K562 (cell line): Measurements from ENCODE around the gene LYSMD1. TPM values are rescaled to one million over a fixed set of nuclear protein-coding genes. Genes with fewer than 3 reads are reported as not detected.

Experiments used
- ATAC-seq: fragments of 200-7000 bp; cut with Tn5 transposase; 3 replicates; pipeline ENCODE4 v1.9.1; 2020; ENCODE audit warnings: moderate library complexity
- BruUV-seq: library from RNA; stranded (reverse); fragments of 400-500 nt; replicated peaks from 2 replicates; lab custom pipeline; 2021; lab: Mats Ljungman, UMichigan
- CTCF ChIA-PET: fragments of 300-600 bp; formaldehyde crosslinking; extraction: SDS; loops from one replicate; lab custom pipeline; 2021; ENCODE audit warnings: low intra/inter-chr PET ratio; lab: Yijun Ruan, JAX
- POLR2A ChIA-PET: fragments of 300-600, 350-650 bp; sonication (Branson Sonifier 250); formaldehyde crosslinking; extraction: SDS; loops from one replicate; lab custom pipeline; 2021; ENCODE audit warnings: antibody characterized with exemption, inconsistent platforms; lab: Yijun Ruan, JAX
- DNase-seq, 4 experiments: peaks; one replicate each; pipeline versions ENCODE4 v3.0.0 to v3.0.0-alpha.2; 2011 to 2018; ENCODE audit warnings: low spot score in 3 of 4, mixed read lengths in 3 of 4; ENCODE audit errors: extremely low read depth in 1 of 4
- FAIRE-seq: peaks from 2 replicates; lab custom pipeline; 2011; peaks lifted over from hg19 to GRCh38; lab: Jason Lieb, UNC
- H2AFZ ChIP-seq: 2 replicates; pipeline ENCODE4 v1.6.0; 2011; ENCODE audit warnings: low read depth, low read length, control low read depth, inconsistent platforms
- H3K27ac ChIP-seq: fragments of 200-600 bp; 3 replicates; pipeline ENCODE4 v1.8.0; 2011; ENCODE audit warnings: low read depth, mild to moderate bottlenecking, control low read depth, inconsistent platforms, low read length, moderate library complexity, mixed read lengths; ENCODE audit errors: extremely low read depth
- H3K27me3 ChIP-seq, 2 experiments: fragments of 300-600 bp in 1 of 2; 2 replicates in 1 of 2; 3 replicates in 1 of 2; pipeline versions ENCODE4 v1.6.0 to v1.8.0; 2011; ENCODE audit warnings: inconsistent platforms in 2 of 2, low read length in 2 of 2, mild to moderate bottlenecking in 1 of 2, mixed read lengths in 1 of 2, moderate library complexity in 1 of 2; ENCODE audit not compliant: control insufficient read depth in 2 of 2, insufficient read depth in 2 of 2
- H3K36me3 ChIP-seq: fragments of 300-600 bp; 3 replicates; pipeline ENCODE4 v1.8.0; 2011; ENCODE audit warnings: mild to moderate bottlenecking, low read length, inconsistent platforms; ENCODE audit not compliant: control insufficient read depth, insufficient read depth
- H3K4me1 ChIP-seq, 2 experiments: fragments of 200-600 bp in 1 of 2; replicated peaks in 1 of 2; 2 replicates in 1 of 2; 3 replicates in 1 of 2; pipeline versions ENCODE4 v1.5.1 to v1.8.0; 2011; ENCODE audit warnings: inconsistent platforms in 2 of 2, low read length in 2 of 2, mild to moderate bottlenecking in 1 of 2, mixed read lengths in 1 of 2, moderate library complexity in 1 of 2; ENCODE audit not compliant: control insufficient read depth in 2 of 2, insufficient read depth in 2 of 2
- H3K4me2 ChIP-seq: 2 replicates; pipeline ENCODE4 v1.6.1; 2011; ENCODE audit warnings: low read length, control low read depth, inconsistent platforms, mixed read lengths; ENCODE audit not compliant: insufficient read depth
- H3K4me3 ChIP-seq: fragments of 200-600 bp; sonication (generic), shearing (Covaris generic); 2 replicates; pipeline ENCODE4 v1.5.1; 2016; ENCODE audit warnings: control low read depth, inconsistent platforms
- H3K79me2 ChIP-seq: fragments of 200-600 bp; 3 replicates; pipeline ENCODE4 v1.8.0; 2011; ENCODE audit warnings: low read length, inconsistent platforms; ENCODE audit not compliant: control insufficient read depth, insufficient read depth
- H3K9ac ChIP-seq, 2 experiments: 2 replicates each; pipeline versions ENCODE4 v1.6.0 to v1.6.1; 2011; ENCODE audit warnings: low read depth in 2 of 2, low read length in 2 of 2, control low read depth in 1 of 2, inconsistent platforms in 1 of 2, mild to moderate bottlenecking in 1 of 2, mixed read lengths in 1 of 2; ENCODE audit not compliant: insufficient read depth in 1 of 2
- H3K9me1 ChIP-seq: one replicate; pipeline ENCODE4 v1.6.0; 2011; ENCODE audit warnings: inconsistent platforms, mild to moderate bottlenecking, low read length, moderate library complexity; ENCODE audit not compliant: control insufficient read depth, insufficient read depth
- H3K9me3 ChIP-seq: replicated peaks from 2 replicates; pipeline ENCODE4 v1.5.1; 2011; ENCODE audit warnings: low read depth, low read length, inconsistent platforms; ENCODE audit not compliant: control insufficient read depth, insufficient read depth
- H4K20me1 ChIP-seq: replicated peaks from 2 replicates; pipeline ENCODE4 v1.6.1; 2011; ENCODE audit warnings: low read length, inconsistent platforms, mixed read lengths; ENCODE audit not compliant: control insufficient read depth, insufficient read depth
- ATF3 ChIP-seq, 2 experiments: fragments of 450-650 bp in 1 of 2; sonication (generic) in 1 of 2; formaldehyde crosslinking in 1 of 2; IDR thresholded peaks in 1 of 2; conservative IDR thresholded peaks in 1 of 2; 2 replicates each; pipeline versions ENCODE4 v1.6.1 to v1.8.1; 2016 to 2023; ENCODE audit warnings: mild to moderate bottlenecking in 2 of 2, moderate library complexity in 2 of 2, inconsistent platforms in 1 of 2, missing genetic modification reagents in 1 of 2
- CEBPG ChIP-seq, 3 experiments: fragments of 200-800 bp in 1 of 3; sonication (Bioruptor generic) in 1 of 3; sonication (generic) in 1 of 3; formaldehyde crosslinking in 1 of 3; IDR thresholded peaks in 2 of 3; conservative IDR thresholded peaks in 1 of 3; 2 replicates each; pipeline versions ENCODE4 v1.6.1 to v1.8.0; 2016 to 2022; ENCODE audit warnings: missing compliant biosample characterization in 2 of 3, missing genetic modification characterization in 2 of 3, mild to moderate bottlenecking in 1 of 3, missing genetic modification reagents in 1 of 3
- HLTF ChIP-seq: fragments of 450-650 bp; IDR thresholded peaks from 2 replicates; pipeline ENCODE4 v1.6.1; 2016
- NRF1 ChIP-seq, 2 experiments: fragments of 450-650 bp; IDR thresholded peaks in 1 of 2; conservative IDR thresholded peaks in 1 of 2; 2 replicates each; pipeline ENCODE4 v1.6.1; 2014; ENCODE audit warnings: mild to moderate bottlenecking in 2 of 2
- RNF219 ChIP-seq: fragments of 250-450 bp; sonication (Bioruptor Pico); IDR thresholded peaks from 2 replicates; pipeline ENCODE4 v1.5.0; 2022; ENCODE audit warnings: mild to moderate bottlenecking
- ZBTB43 ChIP-seq: sonication (generic); formaldehyde crosslinking; IDR thresholded peaks from 2 replicates; pipeline ENCODE4 v1.8.0; 2023; ENCODE audit warnings: mild to moderate bottlenecking, missing genetic modification reagents
- ZNF146 ChIP-seq: IDR thresholded peaks from one replicate; pipeline ENCODE4 v1.6.1; 2018; ENCODE audit warnings: missing compliant biosample characterization; ENCODE audit not compliant: unreplicated experiment
- WGBS: fragments of 100-300 bp; shearing (Covaris generic); methylation state at CpG from one replicate; pipeline ENCODE4 v1.1.6; 2016; ENCODE audit warnings: low coverage, mixed read lengths; ENCODE audit not compliant: insufficient coverage; ENCODE audit errors: missing lambda C conversion rate; 5-methylcytosine and 5-hydroxymethylcytosine counted together
- in situ Hi-C: fragments of 300-500 bp; cut with MboI; formaldehyde crosslinking; loops from 4 replicates; pipeline ENCODE4 v1.15.0; 2018; ENCODE audit warnings: inconsistent platforms, mixed read lengths
- intact Hi-C: fragments of 100-400 bp; cut with micrococcal nuclease; formaldehyde crosslinking; loops from 2 replicates; pipeline ENCODE4 v1.14.2; 2022
- polyA plus RNA-seq, 8 experiments: library from polyadenylated mRNA; depleted of rRNA in 4 of 8; stranded (reverse) in 5 of 8; unstranded in 3 of 8; fragments of >200 nt; fragmentation: Nextera tagmentation in 2 of 8; fragmentation: Illumina TruSeq in 1 of 8; extraction: Ambion mirVana in 2 of 8; extraction: Trizol in 1 of 8; gene quantifications; 2 replicates each; pipeline versions ENCODE4 v1.2.1 to v1.2.3, GENCODE V29; 2011 to 2014; ENCODE audit warnings: inconsistent platforms in 1 of 8, missing spikeins in 1 of 8
- total RNA-seq, 7 experiments: library from RNA; depleted of rRNA in 6 of 7; stranded (reverse); fragments of >200 nt in 6 of 7; fragmentation: Illumina TruSeq in 2 of 7; extraction: Trizol in 2 of 7; gene quantifications; 2 replicates each; pipeline versions ENCODE4 v1.2.1 to v1.2.3, GENCODE V29; 2011 to 2021; ENCODE audit warnings: low replicate concordance in 1 of 7
- TF ChIP-seq, protein P1 (sequence below): fragments of 450-650 bp; IDR thresholded peaks from 2 replicates; pipeline ENCODE4 v1.7.0; 2016; ENCODE audit warnings: borderline replicate concordance

Gene LYSMD1
- total and polyA plus RNA-seq, 9 of the 15 experiments (the other 6 are each of a cell fraction or from before 2014, with no cell fraction given), result 2.2 to 9.4 (median 6.0) TPM

GRCh38 chr1:151176514-151177045 lies 10.9 kb upstream of the LYSMD1 start:
- Histone ChIP-seq H3K27me3 (no peaks in the 10 kb centered on the region), H3K4me1 (no peaks in the 10 kb centered on the region; a peak in 1 of 5 replicates), H3K27ac (no peak overlapping the region), H3K36me3 (peaks cover 61% of the 10 kb centered on the region; the same call in 2 of the 3 replicates), H4K20me1 (no peaks in the 10 kb centered on the region), H2AFZ (no peak overlapping the region), H3K9ac (0 out of 4 replicates have a peak overlapping the region, but pooled peaks of 1 of the 2 experiments have one; percentile 21), H3K4me2 (no peak overlapping the region), H3K9me3 (no peaks in the 10 kb centered on the region), H3K79me2 (no peaks in the 10 kb centered on the region), H3K4me3 (no peak overlapping the region), H3K9me1 (no peaks in the 10 kb centered on the region)
- ATAC-seq, result no peak
- CTCF ChIA-PET, result no interaction called here
- DNase-seq, result no peak
- no peak for FAIRE-seq
- in situ Hi-C loops, result no loop called here
- TSS peak; percentile 49 for BruUV-seq
- TF ChIP-seq ATF3 (IDR thresholded peaks at IDR 0.05) (peak; percentile 45; the same call in 1 of the 2 replicates), ATF3 (CRISPR knock-in tag; conservative IDR thresholded peaks at IDR 0.05) (no peak), CEBPG (CRISPR knock-in tag; IDR thresholded peaks at IDR 0.05) (no peak), CEBPG (tag; conservative IDR thresholded peaks at IDR 0.05 in 1 of 2, IDR thresholded peaks at IDR 0.05 in 1 of 2) (peak in 1 of 2 experiments; percentile 15; a peak in 1 of 4 replicates), ZNF146 (no peak), NRF1 (conservative IDR thresholded peaks at IDR 0.05 in 1 of 2, IDR thresholded peaks at IDR 0.05 in 1 of 2) (no peak), ZBTB43 (no peak), HLTF (no peak), RNF219 (CRISPR knock-in tag) (no peak)
- TF ChIP-seq, protein P1, sequence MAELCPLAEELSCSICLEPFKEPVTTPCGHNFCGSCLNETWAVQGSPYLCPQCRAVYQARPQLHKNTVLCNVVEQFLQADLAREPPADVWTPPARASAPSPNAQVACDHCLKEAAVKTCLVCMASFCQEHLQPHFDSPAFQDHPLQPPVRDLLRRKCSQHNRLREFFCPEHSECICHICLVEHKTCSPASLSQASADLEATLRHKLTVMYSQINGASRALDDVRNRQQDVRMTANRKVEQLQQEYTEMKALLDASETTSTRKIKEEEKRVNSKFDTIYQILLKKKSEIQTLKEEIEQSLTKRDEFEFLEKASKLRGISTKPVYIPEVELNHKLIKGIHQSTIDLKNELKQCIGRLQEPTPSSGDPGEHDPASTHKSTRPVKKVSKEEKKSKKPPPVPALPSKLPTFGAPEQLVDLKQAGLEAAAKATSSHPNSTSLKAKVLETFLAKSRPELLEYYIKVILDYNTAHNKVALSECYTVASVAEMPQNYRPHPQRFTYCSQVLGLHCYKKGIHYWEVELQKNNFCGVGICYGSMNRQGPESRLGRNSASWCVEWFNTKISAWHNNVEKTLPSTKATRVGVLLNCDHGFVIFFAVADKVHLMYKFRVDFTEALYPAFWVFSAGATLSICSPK, result no peak
- intact Hi-C loops, result no loop called here
- POLR2A ChIA-PET, result interaction anchor here (1.5 to 1.8 kb wide), 2 partner anchors 10 to 13 kb away, joined by 5 to 6 read pairs; partner anchors contain the start of genes LYSMD1, SCNM1 and VPS72
- 92% methylated on average over 17 of the region's 17 CpGs for WGBS
